ENCODE data around the gene DNAJC8. TPM values are rescaled to one million over a fixed set of nuclear protein-coding genes. Genes with fewer than 3 reads are reported as not detected.

DNAJC8 gene
- total and polyA plus RNA-seq, 10 of the 15 experiments (the other 5 are each of a cell fraction or from before 2014, with no cell fraction given), result 91.2 to 296 (median 152) TPM

DNA sequence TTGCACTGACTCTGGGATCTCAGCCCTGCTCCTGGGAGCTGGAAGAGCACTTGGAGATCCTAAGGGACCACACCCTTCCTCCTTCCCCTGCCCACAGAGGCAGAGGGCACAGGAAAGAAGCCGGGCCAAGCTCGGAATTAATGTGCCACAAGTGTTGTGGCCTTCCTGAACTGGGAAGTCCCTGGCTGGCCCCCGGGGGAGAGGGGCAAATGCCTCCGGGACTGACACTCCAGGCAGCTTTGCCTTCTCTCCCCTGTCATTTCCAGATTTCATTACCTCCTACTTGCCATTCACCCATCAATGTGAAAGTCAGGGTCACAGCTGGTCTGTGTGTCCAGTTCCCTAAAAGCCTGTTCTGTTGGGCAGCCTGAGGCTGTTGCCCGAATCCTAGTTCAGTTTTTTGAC lies 48.1 kb upstream of the DNAJC8 start:
- TF ChIP-seq, protein P1, sequence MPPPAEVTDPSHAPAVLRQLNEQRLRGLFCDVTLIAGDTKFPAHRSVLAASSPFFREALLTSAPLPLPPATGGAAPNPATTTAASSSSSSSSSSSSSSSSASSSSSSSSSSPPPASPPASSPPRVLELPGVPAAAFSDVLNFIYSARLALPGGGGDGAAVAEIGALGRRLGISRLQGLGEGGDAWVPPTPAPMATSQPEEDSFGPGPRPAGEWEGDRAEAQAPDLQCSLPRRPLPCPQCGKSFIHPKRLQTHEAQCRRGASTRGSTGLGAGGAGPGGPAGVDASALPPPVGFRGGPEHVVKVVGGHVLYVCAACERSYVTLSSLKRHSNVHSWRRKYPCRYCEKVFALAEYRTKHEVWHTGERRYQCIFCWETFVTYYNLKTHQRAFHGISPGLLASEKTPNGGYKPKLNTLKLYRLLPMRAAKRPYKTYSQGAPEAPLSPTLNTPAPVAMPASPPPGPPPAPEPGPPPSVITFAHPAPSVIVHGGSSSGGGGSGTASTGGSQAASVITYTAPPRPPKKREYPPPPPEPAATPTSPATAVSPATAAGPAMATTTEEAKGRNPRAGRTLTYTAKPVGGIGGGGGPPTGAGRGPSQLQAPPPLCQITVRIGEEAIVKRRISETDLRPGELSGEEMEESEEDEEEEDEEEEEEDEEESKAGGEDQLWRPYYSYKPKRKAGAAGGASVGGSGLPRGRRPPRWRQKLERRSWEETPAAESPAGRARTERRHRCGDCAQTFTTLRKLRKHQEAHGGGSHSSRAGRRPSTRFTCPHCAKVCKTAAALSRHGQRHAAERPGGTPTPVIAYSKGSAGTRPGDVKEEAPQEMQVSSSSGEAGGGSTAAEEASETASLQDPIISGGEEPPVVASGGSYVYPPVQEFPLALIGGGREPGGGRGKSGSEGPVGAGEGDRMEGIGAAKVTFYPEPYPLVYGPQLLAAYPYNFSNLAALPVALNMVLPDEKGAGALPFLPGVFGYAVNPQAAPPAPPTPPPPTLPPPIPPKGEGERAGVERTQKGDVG (CRISPR knock-in tag; IDR thresholded peaks at IDR 0.05), result no peak
- TF ChIP-seq RFX5 (IDR thresholded peaks at IDR 0.05; ENCODE audit: low read depth, low read length), result no peak
- no peak for TF ChIP-seq MTA2 (IDR thresholded peaks at IDR 0.05; ENCODE audit: low read depth)
- TF ChIP-seq, protein P2, sequence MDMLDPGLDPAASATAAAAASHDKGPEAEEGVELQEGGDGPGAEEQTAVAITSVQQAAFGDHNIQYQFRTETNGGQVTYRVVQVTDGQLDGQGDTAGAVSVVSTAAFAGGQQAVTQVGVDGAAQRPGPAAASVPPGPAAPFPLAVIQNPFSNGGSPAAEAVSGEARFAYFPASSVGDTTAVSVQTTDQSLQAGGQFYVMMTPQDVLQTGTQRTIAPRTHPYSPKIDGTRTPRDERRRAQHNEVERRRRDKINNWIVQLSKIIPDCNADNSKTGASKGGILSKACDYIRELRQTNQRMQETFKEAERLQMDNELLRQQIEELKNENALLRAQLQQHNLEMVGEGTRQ (IDR thresholded peaks at IDR 0.05; ENCODE audit: borderline replicate concordance, low read depth, low read length), result no peak
- no peak for TF ChIP-seq RAD51 (IDR thresholded peaks at IDR 0.05)
- TF ChIP-seq KLF5 (IDR thresholded peaks at IDR 0.05; ENCODE audit: partially characterized antibody), result no peak
- no peak for TF ChIP-seq FOS (IDR thresholded peaks at IDR 0.05; ENCODE audit: borderline replicate concordance, extremely low read depth, insufficient read length)
- no peak for TF ChIP-seq PAX8 (IDR thresholded peaks at IDR 0.05)
- TF ChIP-seq SUZ12 (IDR thresholded peaks at IDR 0.05; ENCODE audit: unreplicated experiment), result no peak
- TF ChIP-seq NRF1 (conservative IDR thresholded peaks at IDR 0.05; ENCODE audit: low read depth, low read length), result no peak
- ATAC-seq (no peak), DNase-seq (ENCODE audit: low read depth, low spot score) (no peak), FAIRE-seq (no peak)
- H3K27me3 ChIP-seq (replicated peaks in 1 of 2; ENCODE audit: control insufficient read depth in 2 of 2, insufficient read depth in 2 of 2, low read length in 1 of 2), result no peaks in the 10 kb centered on the region
- in situ Hi-C loops (cut with MboI) (no loop called here), intact Hi-C loops (cut with micrococcal nuclease; ENCODE audit: unreplicated experiment) (no loop called here)
- H2AFZ ChIP-seq (ENCODE audit: control insufficient read depth, low read depth, low read length), result no peak overlapping the region
- WGBS (ENCODE audit: insufficient coverage, insufficient replicate concordance, low lambda C conversion rate, missing lambda C conversion rate), result 20% methylated on average over 5 of the region's 5 CpGs
- no TSS peak for BruUV-seq (replicated peaks)
- peaks cover 11 to 15% of the 10 kb centered on the region in 2 experiments; a peak in 3 of 4 replicates for H3K36me3 ChIP-seq (ENCODE audit: control insufficient read depth in 2 of 2, insufficient read depth in 2 of 2, low read length in 1 of 2)
- RAD21 ChIA-PET (ENCODE audit: unreplicated experiment), result no interaction called here
- SMC1A ChIA-PET (ENCODE audit: uncharacterized antibody, unreplicated experiment), result interaction anchor here (0.6 kb wide), 1 partner anchor 15 kb away, joined by 3 read pairs; no protein-coding TSS in a partner anchor
- H3K27ac ChIP-seq (ENCODE audit: control insufficient read depth, insufficient read depth), result no peak overlapping the region
- no peaks in the 10 kb centered on the region for H3K79me2 ChIP-seq (ENCODE audit: control insufficient read depth, insufficient read depth, low read length)
- no peaks in the 10 kb centered on the region for H3K9me3 ChIP-seq (replicated peaks; ENCODE audit: control insufficient read depth, insufficient read depth, low read length)
- H4K20me1 ChIP-seq (ENCODE audit: control insufficient read depth, insufficient read depth), result no peaks in the 10 kb centered on the region
- no peak overlapping the region for H3K4me2 ChIP-seq (ENCODE audit: control insufficient read depth, insufficient read depth)
- CTCF ChIA-PET, result no interaction called here
- H3K4me1 ChIP-seq (ENCODE audit: control insufficient read depth, insufficient read depth, low read length), result no peaks in the 10 kb centered on the region
- H3K4me3 ChIP-seq, result no peak overlapping the region
- POLR2A ChIA-PET, result interaction anchor here (0.5 kb wide), 1 partner anchor 10 kb away, joined by 4 read pairs; no protein-coding TSS in a partner anchor
- H3K9ac ChIP-seq (ENCODE audit: control insufficient read depth, insufficient read depth, low read length), result no peak overlapping the region

Measured in GM12878 (cell line).